ENCODE results near the gene ITGB2.

The ITGB2 gene

DNA sequence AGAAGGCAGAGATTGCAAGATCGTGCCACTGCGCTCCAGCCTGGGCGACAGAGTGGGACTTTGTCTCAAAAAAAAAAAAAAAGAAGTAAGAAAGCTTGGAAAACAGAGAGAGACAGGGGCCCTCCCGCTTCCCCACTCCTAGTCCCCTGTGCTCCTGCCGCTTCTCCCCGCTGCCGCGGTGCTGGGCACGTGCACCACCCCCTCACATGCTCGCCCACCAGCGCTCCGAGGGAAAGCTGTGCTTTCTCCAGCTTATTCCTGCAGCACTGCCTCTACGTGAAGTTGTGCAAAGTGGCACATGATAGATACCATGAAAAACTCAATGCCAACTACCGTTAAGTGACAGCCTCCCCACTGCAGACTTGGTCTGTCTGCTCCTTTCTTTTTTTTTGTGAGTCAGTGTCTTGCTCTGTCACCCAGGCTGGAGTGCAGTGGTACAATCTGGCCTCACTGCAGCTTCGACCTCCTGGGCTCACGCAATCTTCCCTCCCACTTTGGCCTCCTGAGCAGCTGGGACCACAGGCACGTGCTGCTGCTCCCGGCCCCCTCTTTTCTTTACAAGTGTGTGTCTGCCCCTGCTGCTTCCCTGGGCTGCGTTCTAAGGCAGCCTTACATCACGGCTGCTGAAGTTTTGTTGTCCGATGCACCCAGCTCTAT, 34.6 kb upstream of the ITGB2 start:
- no peak for DNase-seq

DNA sequence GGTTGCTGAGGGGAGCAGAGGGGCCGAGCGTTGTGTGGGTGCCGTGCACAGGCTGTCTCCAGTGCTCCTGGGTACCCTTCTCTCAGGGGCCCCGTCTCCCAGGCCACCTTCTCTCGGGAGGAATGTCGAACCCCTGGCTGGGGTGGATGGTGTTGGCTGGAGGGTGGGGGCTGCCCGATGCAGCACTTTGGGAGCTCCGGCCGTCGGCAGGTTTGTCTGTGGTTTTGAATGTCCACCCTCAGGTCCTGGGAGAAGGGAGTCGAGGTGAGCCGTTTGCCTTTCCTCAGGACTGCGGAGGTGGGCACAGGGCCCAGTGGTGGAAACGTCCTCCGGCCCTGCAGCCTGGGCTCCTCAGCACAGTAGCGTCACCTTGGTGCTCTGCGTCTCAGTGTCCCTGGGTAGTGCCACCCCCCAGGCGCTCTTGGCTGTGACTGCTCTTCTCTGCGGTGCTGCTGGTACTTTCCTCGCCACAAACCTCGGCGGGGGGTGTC, 33.6 kb upstream of the ITGB2 start:
- no peak for DNase-seq

DNA sequence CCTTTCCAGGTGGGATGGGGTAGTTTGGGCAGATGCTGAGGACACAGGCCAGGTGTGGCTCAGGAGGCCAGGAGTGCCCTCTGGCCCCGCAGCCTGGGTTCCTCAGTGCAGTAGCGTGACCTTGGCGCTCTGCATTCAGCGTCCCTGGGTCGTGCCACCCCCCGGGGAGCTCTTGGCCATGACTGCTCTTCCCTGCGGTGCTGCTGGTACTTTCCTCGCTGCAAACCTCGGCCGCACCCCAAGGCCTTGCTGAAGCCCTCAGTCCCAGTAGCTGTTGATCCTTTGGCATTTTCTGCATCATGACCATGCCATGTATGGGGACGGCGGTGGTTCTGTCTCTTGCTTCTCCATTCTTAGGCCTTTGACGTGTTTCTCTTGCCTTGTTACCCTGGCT, 32.9 kb upstream of the ITGB2 start:
- no peak for DNase-seq

DNA sequence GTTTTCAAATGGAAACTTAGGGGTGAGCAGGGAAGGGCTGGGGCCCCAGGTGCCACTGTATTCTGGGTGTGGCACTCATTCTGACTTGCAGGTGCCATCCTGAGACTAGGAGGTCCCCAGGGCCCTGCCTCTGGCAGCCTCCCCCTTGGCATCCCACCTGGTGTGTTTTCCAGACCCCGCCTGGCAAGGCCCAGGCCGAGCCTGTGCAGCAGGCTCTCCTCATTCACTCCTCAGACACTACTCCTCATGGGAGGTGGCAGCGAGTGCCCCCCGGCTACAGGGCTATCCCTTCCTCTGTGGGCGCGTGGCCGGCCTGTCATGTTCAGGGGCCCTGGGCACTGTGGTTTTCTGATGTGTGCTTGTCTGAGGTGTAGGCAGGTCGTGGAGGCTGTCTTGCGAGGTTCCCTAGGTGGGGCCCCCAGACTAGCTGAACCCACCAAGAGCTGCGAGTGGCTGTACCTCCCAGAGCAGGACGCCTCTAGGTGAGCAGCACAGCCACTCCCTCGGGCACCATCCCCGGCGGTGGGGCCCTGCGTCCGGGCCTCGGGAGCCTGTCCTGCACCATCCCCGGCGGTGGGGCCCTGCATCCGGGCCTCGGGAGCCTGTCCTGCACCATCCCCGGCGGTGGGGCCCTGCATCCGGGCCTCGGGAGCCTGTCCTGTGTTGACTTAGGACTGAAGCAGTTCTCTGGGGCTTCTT, 32.4 kb upstream of the ITGB2 start:
- DNase-seq, result no peak

DNA sequence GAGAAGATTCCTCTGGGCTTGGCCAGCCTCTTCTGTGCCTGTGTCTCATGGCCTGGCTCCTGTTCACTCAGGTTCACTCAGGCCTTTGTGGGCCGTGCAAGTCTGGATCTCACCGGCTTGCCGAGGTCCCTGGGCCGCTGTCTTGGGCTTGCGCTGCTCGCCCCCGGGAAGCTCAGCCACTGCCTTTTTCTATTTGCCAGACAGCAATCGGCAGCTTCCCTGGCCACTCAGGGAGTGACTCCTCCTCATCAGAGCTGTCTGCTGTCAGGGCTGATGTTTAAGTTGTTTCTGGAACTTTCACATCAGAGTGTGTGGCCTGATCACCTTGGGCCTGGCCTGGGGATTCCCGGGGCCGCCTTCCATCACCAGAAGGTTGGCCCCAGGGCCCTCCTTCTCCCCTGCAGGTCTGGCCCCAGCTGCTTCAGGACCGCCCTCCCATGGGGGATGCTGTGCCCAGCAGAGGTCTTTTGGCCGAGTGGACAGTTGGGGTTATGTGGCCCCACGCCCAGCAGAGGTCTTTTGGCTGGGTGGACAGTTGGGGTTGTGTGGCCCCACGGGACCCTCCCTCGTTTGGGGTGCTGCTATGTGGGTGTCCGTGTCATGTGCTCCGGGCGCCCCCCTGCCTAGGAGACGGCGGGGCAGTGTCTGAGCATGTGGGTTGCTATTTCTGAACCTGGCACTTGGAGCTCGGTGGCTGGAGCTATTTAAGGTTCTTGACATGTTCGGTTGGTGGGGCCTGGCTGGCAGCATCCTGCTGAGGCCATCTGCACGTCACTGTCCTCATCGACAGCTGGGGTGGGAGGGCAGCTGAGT, 31.6 kb upstream of the ITGB2 start:
- DNase-seq, result peak; percentile 41

DNA sequence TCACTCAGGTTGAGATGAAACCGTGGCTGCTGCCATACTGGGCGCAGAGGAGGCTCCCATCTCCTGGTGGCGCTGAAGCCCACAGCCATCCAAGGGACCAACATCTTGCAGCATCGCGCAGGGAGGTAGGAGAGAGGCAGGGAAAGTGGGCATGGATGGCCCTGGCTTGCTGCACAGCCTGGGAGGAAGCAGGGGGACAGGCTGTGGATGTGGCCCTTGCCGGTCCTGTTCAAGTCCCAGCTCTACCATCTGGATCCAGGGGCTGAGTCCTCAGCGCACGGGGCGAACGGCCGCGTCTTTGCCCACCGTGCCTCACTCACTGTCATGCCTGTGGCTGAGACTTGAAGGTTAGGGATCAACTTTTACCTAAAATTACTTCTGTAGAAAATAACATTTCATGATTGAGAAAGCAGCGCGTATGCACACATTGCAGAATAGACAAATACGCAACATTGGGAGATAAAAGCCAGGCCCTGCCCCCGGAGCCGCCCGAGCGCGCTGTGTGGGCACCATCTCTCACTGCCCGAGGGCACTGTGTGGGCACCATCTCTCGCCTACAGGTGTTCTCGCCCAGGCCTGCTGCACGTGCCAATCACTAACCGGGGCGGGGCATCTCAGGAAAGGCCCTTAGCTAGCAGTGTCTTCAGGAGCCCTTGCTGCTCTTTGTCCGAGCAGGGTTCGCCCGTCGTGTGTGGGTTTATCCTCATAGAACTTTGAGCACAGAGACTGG, 30.7 kb upstream of the ITGB2 start:
- no peak for DNase-seq

DNA sequence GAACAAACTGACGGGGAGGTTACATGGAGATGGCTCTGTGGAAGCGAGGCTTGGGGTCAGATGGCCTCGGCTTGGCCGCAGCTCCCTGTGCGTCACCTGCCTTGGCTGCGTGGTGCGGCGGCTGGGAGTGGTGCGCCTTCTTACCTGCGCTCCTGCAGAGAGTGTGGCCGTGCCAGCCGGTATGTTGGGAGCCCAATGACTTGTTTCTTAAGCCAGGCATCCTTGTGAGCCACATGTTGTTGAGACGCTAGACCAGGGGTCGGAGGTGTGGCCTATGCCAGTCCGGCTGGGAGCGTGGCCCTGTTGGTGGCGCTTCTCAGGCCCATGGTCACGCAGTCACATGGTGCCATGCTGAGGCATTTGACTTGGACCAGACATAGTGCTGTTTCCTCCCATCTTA, 29.7 kb upstream of the ITGB2 start:
- no peak for DNase-seq

DNA sequence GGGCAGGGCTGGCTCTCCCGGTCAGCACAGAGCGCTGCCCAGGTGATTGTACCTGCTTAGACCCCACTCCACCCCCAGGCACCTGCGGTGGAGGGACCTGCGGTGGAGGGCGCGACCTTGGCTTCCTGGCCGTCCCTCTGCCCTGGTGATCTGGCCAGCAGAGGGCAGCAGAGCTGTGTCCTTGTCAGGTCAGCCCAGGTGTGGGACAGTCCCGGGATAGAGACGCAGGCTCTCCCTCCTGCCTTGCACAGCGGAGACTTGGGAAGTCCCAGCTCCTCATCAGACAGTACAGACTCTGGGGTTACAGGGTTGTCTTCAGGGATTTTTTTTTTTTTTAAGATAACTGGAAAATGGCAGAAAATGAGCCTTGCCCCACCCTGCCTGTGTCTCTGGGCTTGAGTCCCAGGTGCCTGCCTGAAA, 29.1 kb upstream of the ITGB2 start:
- peak; percentile 59 for DNase-seq

DNA sequence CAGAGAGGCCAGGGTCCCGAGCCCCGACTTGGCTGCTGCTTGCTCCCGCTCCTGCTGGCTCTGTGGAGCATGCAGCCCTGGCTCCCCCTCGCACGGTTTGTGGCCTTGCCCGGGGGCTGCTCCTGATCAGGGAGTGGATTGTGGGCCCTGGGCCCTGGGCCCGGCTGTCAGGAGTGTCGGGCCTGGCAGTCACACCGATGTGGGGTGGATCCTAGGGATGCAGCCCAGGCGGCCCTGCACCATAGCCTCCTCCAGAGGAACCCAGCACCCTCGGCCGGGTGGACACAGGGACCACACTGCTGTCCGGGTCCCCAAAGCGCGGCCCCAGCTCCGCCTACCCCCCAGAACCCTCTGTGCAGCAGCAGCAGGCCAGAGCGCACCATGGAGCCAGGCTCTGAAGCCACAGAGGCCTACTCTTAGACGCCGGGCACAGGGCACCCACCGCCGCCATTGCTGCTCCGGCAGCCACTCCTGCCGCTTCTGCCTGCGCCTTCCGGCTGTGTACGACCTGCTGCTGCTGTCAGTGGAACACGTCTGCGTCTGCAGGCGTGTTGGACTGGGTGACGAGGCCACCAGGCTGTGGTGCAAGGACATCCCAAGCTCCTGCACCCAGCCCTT, 28.6 kb upstream of the ITGB2 start:
- no peak for DNase-seq

DNA sequence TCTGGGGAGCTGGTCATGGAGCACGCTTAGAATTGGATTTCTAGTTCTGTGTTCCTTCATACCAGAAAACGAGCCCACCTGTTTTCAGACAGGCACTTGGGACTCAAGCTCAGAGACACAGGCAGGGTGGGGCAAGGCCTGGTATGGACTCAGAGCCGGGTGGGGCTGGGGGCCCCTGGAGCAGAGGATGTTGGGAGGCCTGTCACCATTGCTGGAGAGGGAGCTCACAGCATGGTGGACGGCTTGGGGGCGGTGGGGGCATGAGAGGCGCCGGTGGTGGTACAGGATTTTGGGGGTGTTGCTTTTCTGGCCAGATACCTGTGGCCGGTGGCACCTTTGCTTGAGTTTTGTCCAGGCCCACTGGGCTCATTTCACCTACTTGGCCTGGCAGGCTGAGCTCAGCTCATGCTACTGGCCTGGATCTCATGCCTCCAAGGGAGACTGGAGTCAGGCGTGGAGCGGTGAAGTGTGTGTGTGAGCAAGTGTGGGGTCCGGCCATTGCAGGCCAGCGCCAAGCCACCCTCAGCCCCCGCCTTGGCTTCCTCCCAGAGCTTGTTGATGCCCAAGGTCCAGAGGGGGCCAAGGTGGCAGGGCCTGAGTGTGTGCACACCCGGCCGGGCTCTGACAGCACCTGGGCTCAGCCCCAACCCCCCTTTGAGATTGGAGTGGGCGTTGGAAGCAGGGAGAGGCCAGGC, 27.9 kb upstream of the ITGB2 start:
- no peak for DNase-seq

DNA sequence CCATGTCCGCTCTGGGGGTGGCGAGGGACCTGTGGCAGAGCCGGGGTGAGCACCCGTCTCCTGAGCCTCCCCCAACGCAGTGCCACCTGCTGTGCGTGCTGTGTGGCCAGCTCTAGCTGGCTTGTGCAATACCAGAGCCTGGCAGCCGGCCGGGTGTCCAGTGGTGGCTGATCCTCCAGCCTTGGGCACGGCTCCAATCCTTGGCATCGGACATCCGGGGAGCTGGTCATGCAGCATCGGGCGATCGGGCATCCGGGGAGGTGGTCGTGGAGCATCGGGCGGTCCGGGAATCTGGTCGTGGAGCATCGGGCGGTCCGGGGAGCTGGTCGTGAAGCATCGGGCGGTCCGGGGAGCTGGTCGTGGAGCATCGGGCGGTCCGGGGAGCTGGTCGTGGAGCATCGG, 27.2 kb upstream of the ITGB2 start:
- no peak for DNase-seq

DNA sequence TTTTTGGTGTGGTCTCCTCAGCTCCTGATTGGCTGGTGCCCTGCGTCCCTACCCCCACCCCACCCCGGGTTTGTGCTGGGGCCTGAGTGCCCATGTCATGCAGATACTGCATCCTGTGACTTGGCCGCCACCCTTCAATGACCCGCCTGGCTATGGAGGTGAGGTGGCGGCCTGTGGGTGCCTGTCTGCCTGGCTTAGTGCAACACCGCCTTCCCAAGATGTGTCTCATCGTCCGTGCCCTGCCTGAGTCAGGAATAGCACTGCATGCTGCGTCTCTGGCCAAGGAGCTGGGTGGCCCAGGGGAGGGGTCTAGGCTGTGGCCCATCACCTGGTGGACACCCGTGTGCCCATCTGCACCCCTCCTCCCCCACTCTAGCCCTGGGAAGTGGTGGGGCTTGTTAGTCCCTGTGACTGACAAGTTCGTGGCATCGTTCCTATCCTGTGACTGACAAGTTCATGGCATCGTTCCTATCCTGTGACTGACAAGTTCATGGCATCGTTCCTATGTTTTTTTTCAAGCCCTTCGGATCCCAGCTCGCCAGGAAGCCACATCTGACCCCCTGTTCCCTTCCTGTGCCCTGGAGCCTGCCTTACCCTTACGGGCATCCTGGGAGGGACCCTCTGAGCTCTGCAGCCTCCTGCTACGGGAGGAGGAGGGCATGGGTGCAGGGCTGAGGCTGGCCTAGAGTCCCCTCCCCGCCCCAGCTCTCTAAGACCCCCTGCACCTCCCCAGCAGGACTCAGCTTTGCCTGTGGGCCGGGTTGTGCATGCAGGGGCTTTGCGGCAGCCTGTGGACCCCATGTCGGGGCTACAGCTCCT, 26.6 kb upstream of the ITGB2 start:
- DNase-seq, result no peak

DNA sequence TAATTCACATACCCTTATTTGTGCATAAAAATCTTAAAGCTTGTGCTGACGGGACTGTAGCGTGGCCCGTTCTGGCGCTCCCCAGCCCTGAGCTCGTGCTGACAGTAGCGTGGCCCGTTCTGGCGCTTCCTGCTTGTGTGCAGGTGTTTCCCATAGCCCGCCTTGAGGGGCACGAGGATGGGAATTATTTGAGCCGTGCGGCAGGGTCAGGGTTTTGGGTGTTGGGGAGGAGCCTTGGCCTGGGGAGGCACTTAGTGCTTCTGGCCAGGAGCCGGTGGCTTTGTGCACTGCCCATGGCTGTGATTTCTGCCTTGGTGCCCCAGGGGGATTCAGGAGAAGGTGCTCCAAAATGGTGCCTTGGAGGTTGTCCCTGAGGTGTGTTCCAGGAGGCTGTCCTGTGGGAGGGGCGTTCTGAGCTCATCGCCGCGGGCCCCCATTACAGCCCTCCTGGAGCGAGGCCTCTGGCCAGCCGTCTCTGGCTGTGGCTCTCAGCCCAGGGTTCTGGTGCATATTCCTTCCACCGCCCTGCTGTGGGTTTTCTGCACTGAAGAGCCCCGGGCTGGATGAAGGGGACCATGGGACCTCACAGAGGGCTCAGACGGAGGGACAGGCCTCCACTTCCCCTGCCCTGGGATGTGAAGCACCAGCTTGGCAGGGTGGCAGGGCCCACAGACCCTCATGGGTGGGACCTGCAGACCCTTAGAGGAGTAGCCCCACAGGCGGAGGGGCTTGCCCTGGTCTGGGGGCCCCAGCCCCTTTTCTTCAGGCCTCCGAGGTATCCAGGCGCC, 25.7 kb upstream of the ITGB2 start:
- no peak for DNase-seq

DNA sequence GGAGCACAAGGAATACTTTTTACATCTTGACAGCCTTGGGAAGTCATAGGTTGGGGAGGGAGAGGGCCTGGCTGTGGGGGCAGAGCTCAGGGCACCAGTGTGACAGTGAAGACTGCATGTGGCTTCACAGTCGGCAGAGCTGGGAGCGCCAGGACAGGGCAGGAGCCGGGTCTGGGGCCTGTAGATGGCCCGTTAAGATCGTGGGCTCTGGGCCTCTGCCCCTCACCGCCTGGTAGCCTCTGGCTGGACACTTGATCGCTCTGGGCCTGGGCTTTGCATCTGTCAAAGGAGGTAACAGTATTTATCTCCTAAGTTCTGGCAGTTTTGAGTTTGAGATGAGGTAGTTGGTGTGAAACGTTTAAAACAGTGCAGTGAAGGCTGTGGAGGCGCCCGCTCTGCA, 23.9 kb upstream of the ITGB2 start:
- no peak for DNase-seq

DNA sequence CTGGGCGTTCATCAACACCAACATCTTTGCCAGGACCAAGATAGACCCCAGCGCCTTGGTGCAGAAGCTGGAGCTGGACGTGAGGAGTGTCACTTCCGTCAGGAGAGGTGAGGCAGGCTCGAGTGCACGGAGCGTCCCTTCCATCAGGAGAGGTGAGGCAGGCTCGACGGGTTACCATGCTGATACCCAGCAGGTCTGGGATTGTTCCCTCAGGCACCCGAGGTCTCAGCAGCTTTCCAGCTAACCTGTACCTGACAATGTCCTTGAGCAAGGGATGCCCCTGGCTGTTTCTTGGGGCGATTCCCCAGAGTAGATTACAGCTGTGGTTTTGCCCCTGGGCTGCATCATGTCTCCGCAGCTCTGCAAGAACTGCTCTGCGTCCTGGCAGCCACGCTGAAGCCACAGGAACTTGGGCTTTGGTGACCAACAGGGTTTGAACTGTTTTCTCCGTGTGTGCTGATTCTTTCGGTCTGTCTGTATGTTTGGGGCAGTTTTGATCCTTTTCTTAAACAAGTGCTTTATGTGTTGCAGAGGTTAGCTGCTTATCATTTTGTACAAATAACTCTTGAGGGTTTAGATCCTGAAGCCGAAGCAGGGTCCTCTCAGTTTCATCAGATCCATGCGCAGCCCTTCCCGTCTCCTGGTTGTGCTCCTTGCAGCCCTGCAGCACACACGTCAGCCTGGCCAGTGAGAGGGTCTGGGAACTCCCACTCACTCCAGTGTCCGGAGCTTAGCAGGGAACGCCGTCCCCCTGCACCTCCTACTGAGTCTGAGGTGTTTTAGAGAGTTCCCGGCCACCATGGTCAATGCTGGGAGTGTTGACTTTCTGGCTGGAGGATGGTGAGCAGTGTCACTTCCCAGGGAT, 23.2 kb upstream of the ITGB2 start:
- DNase-seq, result no peak

DNA sequence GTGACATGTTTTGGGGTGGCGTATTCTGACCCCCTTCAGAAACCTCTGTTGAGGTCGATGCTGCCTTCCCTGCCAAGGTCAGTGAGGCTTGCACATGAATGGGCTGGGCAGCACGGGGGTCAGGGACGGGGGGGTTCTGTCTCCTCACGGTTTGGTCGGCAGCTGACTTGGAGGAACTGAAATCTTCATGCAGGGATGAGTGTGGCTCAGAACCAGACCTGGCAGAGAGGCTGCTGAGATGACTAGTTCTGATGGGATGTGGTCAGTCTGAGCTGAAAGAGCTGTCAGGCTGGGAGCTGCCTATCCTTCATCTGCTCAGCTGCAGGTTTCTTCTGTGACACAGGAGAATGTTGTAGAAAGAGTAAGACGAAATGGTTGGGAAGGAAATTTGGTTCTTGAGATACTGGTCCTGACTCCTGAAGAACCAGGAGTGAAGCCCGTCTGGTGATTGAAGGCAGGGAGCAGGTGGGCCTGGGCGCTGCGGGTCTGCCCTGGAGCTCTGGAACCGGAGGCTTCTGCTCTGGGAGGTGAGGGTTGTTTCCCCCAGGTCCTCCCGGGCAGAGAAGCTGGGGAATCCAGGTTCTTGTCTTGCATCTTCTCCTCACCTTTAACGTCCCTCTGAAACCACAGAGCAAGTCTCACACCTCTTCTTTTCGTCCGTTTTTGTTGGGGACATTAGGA, 22.4 kb upstream of the ITGB2 start:
- no peak for DNase-seq

DNA sequence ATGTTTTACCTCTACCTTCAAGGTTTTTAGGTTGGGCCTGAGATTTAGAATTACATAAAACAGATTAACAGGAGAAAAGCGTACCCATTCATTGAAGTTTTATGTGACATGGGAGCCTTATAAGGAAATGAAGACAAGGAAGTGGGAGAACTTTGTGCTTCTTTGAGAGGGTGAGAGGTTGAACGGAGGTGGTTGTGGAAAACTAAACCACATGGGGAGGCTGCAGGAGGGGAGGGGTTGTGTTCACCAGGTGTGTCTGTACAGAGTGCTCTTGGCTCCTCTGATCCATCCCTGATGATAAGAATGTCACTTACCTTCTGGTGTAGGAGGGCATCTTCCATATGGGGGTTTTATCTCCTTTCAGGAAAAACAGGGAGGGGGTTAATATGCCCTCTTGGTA, 21.9 kb upstream of the ITGB2 start:
- no peak for DNase-seq

DNA sequence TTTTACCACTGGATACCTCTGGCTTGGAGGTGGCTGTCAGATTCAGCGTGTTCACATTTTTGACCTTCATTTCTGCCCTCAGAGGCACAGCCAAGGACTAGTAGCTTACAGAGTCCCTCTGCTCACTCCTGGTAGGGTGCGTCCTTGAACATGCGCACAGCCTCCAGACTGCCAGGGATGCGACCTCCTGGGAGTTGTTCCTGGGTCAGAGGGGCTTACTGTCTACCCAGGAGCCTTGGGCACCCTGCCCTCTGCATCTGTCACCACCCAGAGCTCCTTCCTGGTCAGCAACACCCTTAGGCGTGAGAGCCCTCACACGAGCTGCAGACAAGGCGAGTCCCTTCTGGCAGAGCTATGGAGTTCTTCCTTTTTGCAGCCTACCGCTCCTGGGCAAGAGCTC, 20.9 kb upstream of the ITGB2 start:
- no peak for DNase-seq
